Measurements from ENCODE around the gene MAN2B1. TPM values are rescaled to one million over a fixed set of nuclear protein-coding genes. Genes with fewer than 3 reads are reported as not detected.
"Not testable (repeated sequence)": the region's sequence is repeated elsewhere in the genome, so short reads cannot be mapped to it uniquely, and the experiment has no call there.

The MAN2B1 gene
- total and polyA plus RNA-seq, 4 donors, result 38.7 to 160 (median 105) TPM

DNA sequence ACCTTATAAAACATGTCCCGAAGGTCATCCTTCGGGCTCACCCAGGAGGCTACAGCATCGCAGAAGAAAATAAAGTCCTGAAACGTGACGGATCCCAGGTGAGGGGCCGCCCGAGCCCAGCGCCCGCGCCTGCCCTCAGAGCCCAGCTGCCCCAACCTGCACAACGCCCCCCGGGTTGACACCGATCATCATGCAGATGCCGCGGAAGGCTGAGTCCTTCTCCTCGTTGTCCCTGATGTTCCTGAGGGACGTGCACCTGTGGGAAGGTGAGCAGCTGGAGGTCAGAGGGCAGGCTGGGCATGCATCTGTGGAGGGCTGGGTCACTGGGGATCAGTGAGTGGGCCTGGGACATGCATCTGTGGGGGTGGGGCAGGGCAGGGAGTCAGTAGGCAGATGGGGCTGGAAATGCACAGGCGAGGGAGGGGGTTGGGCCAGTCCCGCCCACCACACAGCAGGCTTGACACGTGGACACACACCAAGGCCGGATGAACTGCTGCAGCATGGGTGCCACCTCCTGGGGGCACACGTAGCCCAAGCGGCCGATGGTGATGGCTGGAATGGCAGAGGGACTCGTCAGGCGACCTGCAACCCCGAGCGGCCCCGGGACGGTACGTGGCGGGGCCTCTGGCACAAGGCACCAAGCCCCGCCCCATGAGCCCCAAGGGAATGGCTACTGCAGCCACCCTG is 35.2 kb upstream of the MAN2B1 start:
- no peak for ATAC-seq (ENCODE audit: insufficient read depth, low FRiP score)
- TF ChIP-seq, protein P1, sequence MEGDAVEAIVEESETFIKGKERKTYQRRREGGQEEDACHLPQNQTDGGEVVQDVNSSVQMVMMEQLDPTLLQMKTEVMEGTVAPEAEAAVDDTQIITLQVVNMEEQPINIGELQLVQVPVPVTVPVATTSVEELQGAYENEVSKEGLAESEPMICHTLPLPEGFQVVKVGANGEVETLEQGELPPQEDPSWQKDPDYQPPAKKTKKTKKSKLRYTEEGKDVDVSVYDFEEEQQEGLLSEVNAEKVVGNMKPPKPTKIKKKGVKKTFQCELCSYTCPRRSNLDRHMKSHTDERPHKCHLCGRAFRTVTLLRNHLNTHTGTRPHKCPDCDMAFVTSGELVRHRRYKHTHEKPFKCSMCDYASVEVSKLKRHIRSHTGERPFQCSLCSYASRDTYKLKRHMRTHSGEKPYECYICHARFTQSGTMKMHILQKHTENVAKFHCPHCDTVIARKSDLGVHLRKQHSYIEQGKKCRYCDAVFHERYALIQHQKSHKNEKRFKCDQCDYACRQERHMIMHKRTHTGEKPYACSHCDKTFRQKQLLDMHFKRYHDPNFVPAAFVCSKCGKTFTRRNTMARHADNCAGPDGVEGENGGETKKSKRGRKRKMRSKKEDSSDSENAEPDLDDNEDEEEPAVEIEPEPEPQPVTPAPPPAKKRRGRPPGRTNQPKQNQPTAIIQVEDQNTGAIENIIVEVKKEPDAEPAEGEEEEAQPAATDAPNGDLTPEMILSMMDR (IDR thresholded peaks at IDR 0.05; ENCODE audit: control extremely low read depth, extremely low read depth), result no peak
- Histone ChIP-seq H3K4me1 (ENCODE audit: control insufficient read depth in 5 of 5, insufficient read depth in 5 of 5, low read length in 5 of 5) (peaks cover 0 to 4% (median 0%) of the 10 kb centered on the region in 5 donors), H3K4me3 (no peak overlapping the region), H3K27me3 (ENCODE audit: control insufficient read depth in 3 of 3, insufficient read depth in 3 of 3, low read length in 2 of 3) (no peaks in the 10 kb centered on the region), H3K36me3 (ENCODE audit: control insufficient read depth in 4 of 4, insufficient read depth in 4 of 4, low read length in 4 of 4) (peaks cover 14 to 57% (median 30%) of the 10 kb centered on the region in 4 donors), H3K9ac (ENCODE audit: insufficient read depth in 1 of 2, low read length in 2 of 2) (no peak overlapping the region), H3K9me3 (ENCODE audit: control insufficient read depth in 4 of 4, insufficient read depth in 3 of 4, low read length in 3 of 4) (no peaks in the 10 kb centered on the region), H3K27ac (ENCODE audit: low read depth in 1 of 2, low read length in 1 of 2) (no peak overlapping the region)
- no peak for DNase-seq
- 93 to 96% methylated on average over 32 to 33 of the region's 33 CpGs for WGBS, 2 donors

DNA sequence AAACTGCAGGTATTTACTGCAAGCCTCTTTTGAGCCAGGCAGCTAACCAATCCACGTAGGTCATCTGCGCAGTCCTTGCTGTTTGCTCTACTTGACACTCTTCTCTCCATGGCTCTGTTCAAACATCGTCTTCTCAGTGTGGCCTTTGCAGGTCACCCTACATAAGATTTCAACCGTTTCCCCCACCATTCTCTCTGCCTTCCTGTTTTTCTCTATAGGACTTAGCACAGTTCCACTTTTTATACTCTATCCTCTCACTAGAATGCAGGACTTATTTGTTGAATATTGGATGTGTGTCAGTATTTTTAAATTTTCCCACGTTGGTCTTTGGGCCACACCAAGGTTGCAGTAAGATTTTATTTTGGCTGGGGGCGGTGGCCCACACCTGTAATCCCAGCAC is 31.6 kb upstream of the MAN2B1 start:
- Histone ChIP-seq H3K9ac (ENCODE audit: insufficient read depth in 1 of 2, low read length in 2 of 2) (no peak overlapping the region), H3K36me3 (ENCODE audit: control insufficient read depth in 4 of 4, insufficient read depth in 4 of 4, low read length in 4 of 4) (peaks cover 9 to 29% (median 15%) of the 10 kb centered on the region in 4 donors), H3K4me3 (no peak overlapping the region), H3K4me1 (ENCODE audit: control insufficient read depth in 5 of 5, insufficient read depth in 5 of 5, low read length in 5 of 5) (peaks cover 0 to 9% (median 3%) of the 10 kb centered on the region in 5 donors), H3K9me3 (ENCODE audit: control insufficient read depth in 4 of 4, insufficient read depth in 3 of 4, low read length in 3 of 4) (no peaks in the 10 kb centered on the region), H3K27ac (ENCODE audit: low read depth in 1 of 2, low read length in 1 of 2) (no peak overlapping the region), H3K27me3 (ENCODE audit: control insufficient read depth in 3 of 3, insufficient read depth in 3 of 3, low read length in 2 of 3) (no peaks in the 10 kb centered on the region)
- TF ChIP-seq, protein P1 (IDR thresholded peaks at IDR 0.05; ENCODE audit: control extremely low read depth, extremely low read depth), result no peak
- no peak for DNase-seq
- WGBS, 2 donors, result 60 to 72% methylated on average over 6 of the region's 6 CpGs
- ATAC-seq (ENCODE audit: insufficient read depth, low FRiP score), result no peak

DNA sequence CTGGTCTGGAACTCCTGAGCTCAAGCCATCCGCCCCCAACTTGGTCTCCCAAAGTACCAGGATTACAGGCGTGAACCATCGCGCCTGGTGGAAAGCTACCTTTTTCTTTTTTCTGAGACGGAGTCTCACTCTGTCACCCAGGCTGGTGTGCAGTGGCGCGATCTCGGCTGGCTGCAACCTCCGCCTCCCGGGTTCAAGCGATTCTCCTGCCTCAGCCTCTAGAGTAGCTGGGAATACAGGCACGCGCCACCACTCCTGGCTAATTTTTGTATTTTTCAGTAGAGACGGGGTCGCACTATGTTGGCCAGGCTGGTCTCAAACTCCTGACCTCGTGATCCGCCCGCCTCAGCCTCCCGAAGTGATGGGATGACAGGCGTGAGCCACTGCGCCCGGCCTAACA is 30.9 kb upstream of the MAN2B1 start:
- ATAC-seq (ENCODE audit: insufficient read depth, low FRiP score); H3K9ac ChIP-seq (ENCODE audit: insufficient read depth in 1 of 2, low read length in 2 of 2); H3K9me3 ChIP-seq (ENCODE audit: control insufficient read depth in 4 of 4, insufficient read depth in 3 of 4, low read length in 3 of 4); H3K4me1 ChIP-seq (ENCODE audit: control insufficient read depth in 5 of 5, insufficient read depth in 5 of 5, low read length in 5 of 5); H3K27ac ChIP-seq (ENCODE audit: low read depth in 1 of 2, low read length in 1 of 2); DNase-seq; H3K27me3 ChIP-seq (ENCODE audit: control insufficient read depth in 3 of 3, insufficient read depth in 3 of 3, low read length in 2 of 3); H3K4me3 ChIP-seq: not testable (repeated sequence)
- peaks cover 4 to 25% (median 11%) of the 10 kb centered on the region in 4 donors for H3K36me3 ChIP-seq (ENCODE audit: control insufficient read depth in 4 of 4, insufficient read depth in 4 of 4, low read length in 4 of 4)
- 96 to 98% methylated on average over 22 of the region's 22 CpGs for WGBS, 2 donors

DNA sequence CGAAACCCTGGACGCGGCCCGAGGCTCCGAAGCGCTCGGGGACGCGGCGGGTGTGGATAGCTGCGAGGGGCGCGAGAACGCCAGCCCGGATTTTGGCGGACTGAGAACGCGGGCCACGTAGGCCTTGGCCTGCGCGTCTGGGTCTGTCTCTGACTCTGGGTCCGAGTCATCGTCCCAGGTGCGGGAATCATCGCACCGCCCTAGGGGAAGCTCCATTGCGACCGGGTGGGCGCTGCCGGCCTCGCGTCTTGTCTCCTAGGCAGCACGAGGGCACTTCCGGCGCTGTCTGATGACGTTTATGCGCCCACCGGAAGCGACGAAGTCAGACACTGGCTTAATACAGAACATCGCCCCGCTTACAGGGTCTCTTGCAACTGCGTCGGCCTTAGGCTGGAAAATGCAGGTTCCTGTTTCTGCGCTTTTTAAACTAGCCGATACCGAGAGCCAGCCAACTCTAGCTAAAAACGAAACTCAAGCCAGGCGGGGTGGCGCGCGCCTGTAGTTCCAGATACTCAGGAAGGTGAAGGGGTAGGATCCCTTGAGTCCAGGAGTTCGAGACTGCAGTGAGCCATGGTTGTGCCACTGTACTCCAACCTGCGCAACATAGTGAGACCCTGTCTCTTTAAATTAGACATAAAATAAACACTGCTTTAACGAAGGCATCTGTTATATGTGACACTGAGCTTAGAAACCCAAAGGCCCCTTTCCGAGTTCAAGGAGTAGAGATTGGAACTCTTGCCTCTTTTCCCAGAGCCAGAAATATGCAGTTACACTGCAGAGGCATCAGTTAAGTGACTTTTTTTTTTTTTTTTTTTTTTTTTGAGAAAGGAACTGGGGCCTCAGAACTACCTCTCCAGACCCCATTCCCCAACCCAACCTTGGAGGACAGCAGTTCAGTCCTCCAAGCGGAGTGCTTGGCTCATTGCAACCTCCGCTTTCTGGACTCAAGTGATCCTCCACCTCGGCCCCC is 30.1 kb upstream of the MAN2B1 start, which contains the start of gene FBXW9:
TSS of gene FBXW9 (minus strand) at position 266 of the 970 bp plus-strand sequence. CDS start at position 216, 50 bp downstream.
- TF ChIP-seq, protein P1 (IDR thresholded peaks at IDR 0.05; ENCODE audit: control extremely low read depth, extremely low read depth), result no peak
- Histone ChIP-seq H3K9me3 (ENCODE audit: control insufficient read depth in 4 of 4, insufficient read depth in 3 of 4, low read length in 3 of 4) (no peaks in the 10 kb centered on the region), H3K27ac (ENCODE audit: low read depth in 1 of 2, low read length in 1 of 2) (peak within 1 kb of the TSS; percentile 80 to 89), H3K4me1 (ENCODE audit: control insufficient read depth in 5 of 5, insufficient read depth in 5 of 5, low read length in 5 of 5) (peaks cover 0 to 9% (median 3%) of the 10 kb centered on the region in 5 donors), H3K4me3 (peak within 1 kb of the TSS; percentile 92), H3K36me3 (ENCODE audit: control insufficient read depth in 4 of 4, insufficient read depth in 4 of 4, low read length in 4 of 4) (peaks cover 4 to 21% (median 7%) of the 10 kb centered on the region in 4 donors), H3K27me3 (ENCODE audit: control insufficient read depth in 3 of 3, insufficient read depth in 3 of 3, low read length in 2 of 3) (no peaks in the 10 kb centered on the region), H3K9ac (ENCODE audit: insufficient read depth in 1 of 2, low read length in 2 of 2) (peak within 1 kb of the TSS; percentile 76 to 89)
- DNase-seq, result peak; percentile 97 to 98 (median 98)
- WGBS, 2 donors, result 6 to 7% methylated on average over 54 to 59 of the region's 59 CpGs
- peak; percentile 88 for ATAC-seq (ENCODE audit: insufficient read depth, low FRiP score)

Data from lung (tissue), 12 donors.